Ovary (tissue), 9 donors: Measurements from ENCODE around the gene NRXN3. TPM values are rescaled to one million over a fixed set of nuclear protein-coding genes. Genes with fewer than 3 reads are reported as not detected.

ENCODE experiments used
- DNase-seq, 5 donors: peaks; one replicate each; pipeline ENCODE4 v3.0.0-alpha.2; 2019 to 2020
- H3K27ac ChIP-seq, 2 donors: fragments of 200-600 bp; one replicate each; pipeline versions ENCODE4 v1.5.1 to v1.8.0; 2019 to 2022
- H3K27me3 ChIP-seq: fragments of 200-600 bp; one replicate; pipeline ENCODE4 v1.8.0; 2022
- H3K36me3 ChIP-seq: fragments of 200-600 bp; sonication (generic); one replicate; pipeline ENCODE4 v1.5.1; 2019
- H3K4me1 ChIP-seq: one replicate; pipeline ENCODE4 v1.8.1; 2013; ENCODE audit warnings: mild to moderate bottlenecking, moderate library complexity; ENCODE audit not compliant: insufficient read depth
- H3K4me3 ChIP-seq: fragments of 200-600 bp; sonication (generic); one replicate; pipeline ENCODE4 v1.5.1; 2017
- H3K9me3 ChIP-seq, 2 donors: fragments of 200-600 bp in 1 of 2; sonication (generic) in 1 of 2; one replicate each; pipeline versions ENCODE4 v1.5.1 to v1.8.1; 2013 to 2019; ENCODE audit warnings: mild to moderate bottlenecking in 1 of 2, moderate library complexity in 1 of 2
- CTCF ChIP-seq, 3 donors: fragments of 450-650 bp in 2 of 3; fragments of 200-600 bp in 1 of 3; IDR thresholded peaks; one replicate each; pipeline versions ENCODE4 v1.5.1 to v1.8.0; 2016 to 2022; ENCODE audit warnings: antibody characterized with exemption in 3 of 3, mild to moderate bottlenecking in 1 of 3
- EP300 ChIP-seq: sonication (generic); formaldehyde crosslinking; IDR thresholded peaks from one replicate; pipeline ENCODE4 v1.6.1; 2017; ENCODE audit warnings: antibody characterized with exemption
- POLR2A ChIP-seq: fragments of 450-650 bp; IDR thresholded peaks from one replicate; pipeline ENCODE4 v1.6.1; 2017; ENCODE audit warnings: antibody characterized with exemption, mild to moderate bottlenecking, moderate library complexity
- WGBS, 3 donors: extraction: QIAGEN DNeasy Blood & Tissue Kit in 1 of 3; methylation state at CpG; one replicate each; pipeline versions ENCODE4 v1.1.5 to v1.1.7; 2013 to 2017; 5-methylcytosine and 5-hydroxymethylcytosine counted together
- intact Hi-C, 4 donors: fragments of 100-400 bp; cut with DNase I; formaldehyde crosslinking; loops; one replicate each; pipeline versions ENCODE4 v1.11.0 to v1.15.1; 2022 to 2023
- polyA plus RNA-seq, 2 donors: library from polyadenylated mRNA; stranded (reverse); fragments of 200-250 nt in 1 of 2; fragments of 350-450 nt in 1 of 2; fragmentation: Illumina TruSeq in 1 of 2; extraction: RNeasy Lipid Tissue Mini Kit (QIAGEN cat#74804) in 1 of 2; gene quantifications; one replicate each; pipeline ENCODE4 v1.2.3, GENCODE V29; 2013 to 2014
- total RNA-seq, 7 donors: library from RNA; depleted of rRNA in 2 of 7; stranded (reverse); fragments of >200 nt in 2 of 7; fragmentation: NEBNext Ultra II Directional in 3 of 7; extraction: Animal tissue kit (Norgen Biotek cat#: 25700) in 3 of 7; gene quantifications; one replicate each; pipeline versions ENCODE4 v1.1.0 to v1.2.4, GENCODE V29; 2016 to 2023
- donor health status: DM: no; HTN: no; CAD: no; lungs with moderate emphysema.
- donor health status: DM: no; HTN: no; CAD: no.
- donor health status: Bipolar disorder and iron deficiency.
- donor health status: DM: yes; HTN: yes; CAD: no.
- donor health status: DM: no; HTN: no; CAD: no.
- donor health status: DM: yes; HTN: yes; CAD: no.

Gene NRXN3
- total and polyA plus RNA-seq, 9 donors: 0.28 to 6.2 (median 0.82) TPM

DNA sequence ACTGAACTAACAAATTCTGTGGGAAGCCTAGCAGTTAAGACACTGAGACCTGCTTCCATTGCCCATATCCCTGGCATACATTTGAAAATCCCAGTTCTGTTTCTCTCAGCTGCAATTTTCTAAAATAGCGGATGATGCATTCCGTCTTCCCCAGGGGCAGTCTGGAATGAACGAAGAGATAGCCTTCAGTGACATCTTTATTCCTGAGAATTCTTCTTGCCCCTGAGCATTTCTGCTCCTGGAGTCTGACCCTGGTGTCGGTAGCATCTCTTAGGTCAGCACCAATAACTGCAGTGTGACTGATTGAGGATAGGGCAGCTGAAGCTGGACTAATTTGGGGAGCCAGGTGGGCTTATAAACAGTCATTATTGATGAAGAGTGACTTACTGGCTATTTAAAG lies 1488.6 kb downstream of the NRXN3 start:
- intact Hi-C loops: no loop called here
- Histone ChIP-seq H3K4me3 (no peak overlapping the region), H3K4me1 (no peaks in the 10 kb centered on the region), H3K9me3 (no peaks in the 10 kb centered on the region), H3K36me3 (no peaks in the 10 kb centered on the region), H3K27me3 (no peaks in the 10 kb centered on the region), H3K27ac (no peak overlapping the region)
- no peak for DNase-seq
- WGBS, 3 donors: 59 to 71% (median 63%) methylated on average over 4 of the region's 4 CpGs
- TF ChIP-seq EP300: no peak
- no peak for TF ChIP-seq CTCF (IDR thresholded peaks at IDR 0.05)
- no peak for TF ChIP-seq POLR2A

- Histone ChIP-seq H3K9me3 (no peaks in the 10 kb centered on the region), H3K4me3 (no peak overlapping the region), H3K36me3 (no peaks in the 10 kb centered on the region), H3K27ac (no peak overlapping the region), H3K4me1 (no peaks in the 10 kb centered on the region), H3K27me3 (no peaks in the 10 kb centered on the region)
- no peak for DNase-seq
- TF ChIP-seq EP300 (no peak), POLR2A (no peak)
- 80 to 84% (median 82%) methylated on average over 7 of the region's 7 CpGs for WGBS, 3 donors
- intact Hi-C loops: no loop called here
Observed at GRCh38 chr14:79660053-79660939, 1490.1 kb downstream of the NRXN3 start.

- intact Hi-C loops: no loop called here
- DNase-seq: no peak
- H3K4me1 ChIP-seq: no peaks in the 10 kb centered on the region
- no peaks in the 10 kb centered on the region for H3K36me3 ChIP-seq
- 16 to 23% (median 19%) methylated on average over 4 of the region's 4 CpGs for WGBS, 3 donors
- H3K9me3 ChIP-seq: no peaks in the 10 kb centered on the region
- TF ChIP-seq EP300: no peak
- TF ChIP-seq CTCF (IDR thresholded peaks at IDR 0.05): no peak
- TF ChIP-seq POLR2A: no peak
- no peaks in the 10 kb centered on the region for H3K27me3 ChIP-seq
- no peak overlapping the region for H3K27ac ChIP-seq
- H3K4me3 ChIP-seq: no peak overlapping the region
Observed at GRCh38 chr14:79661752-79662151, 1491.6 kb downstream of the NRXN3 start.

DNA sequence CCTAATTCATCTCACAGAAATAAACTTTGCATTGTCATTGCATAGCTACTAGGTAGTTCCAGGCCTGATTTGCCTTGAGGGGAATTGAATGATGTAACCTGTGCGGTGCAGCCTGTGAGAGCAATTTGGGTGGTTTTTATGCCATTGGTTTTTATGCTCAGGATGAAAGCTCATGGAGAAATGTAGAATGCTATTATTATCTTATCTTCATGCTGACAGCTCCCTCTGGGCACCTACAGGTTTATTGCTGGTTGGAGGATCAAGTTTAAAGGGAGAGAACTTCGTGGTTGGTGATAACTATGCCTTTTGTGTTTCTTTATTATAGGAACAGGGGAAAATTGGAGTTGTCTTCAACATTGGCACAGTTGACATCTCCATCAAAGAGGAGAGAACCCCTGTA lies 1493.3 kb downstream of the NRXN3 start:
- Histone ChIP-seq H3K4me3 (no peak overlapping the region), H3K27me3 (no peaks in the 10 kb centered on the region), H3K27ac (no peak overlapping the region), H3K4me1 (no peaks in the 10 kb centered on the region), H3K36me3 (no peaks in the 10 kb centered on the region), H3K9me3 (no peaks in the 10 kb centered on the region)
- TF ChIP-seq POLR2A (no peak), EP300 (no peak), CTCF (IDR thresholded peaks at IDR 0.05) (no peak)
- intact Hi-C loops: no loop called here
- 65 to 73% (median 65%) methylated on average over 2 of the region's 2 CpGs for WGBS, 3 donors
- DNase-seq: no peak

DNA sequence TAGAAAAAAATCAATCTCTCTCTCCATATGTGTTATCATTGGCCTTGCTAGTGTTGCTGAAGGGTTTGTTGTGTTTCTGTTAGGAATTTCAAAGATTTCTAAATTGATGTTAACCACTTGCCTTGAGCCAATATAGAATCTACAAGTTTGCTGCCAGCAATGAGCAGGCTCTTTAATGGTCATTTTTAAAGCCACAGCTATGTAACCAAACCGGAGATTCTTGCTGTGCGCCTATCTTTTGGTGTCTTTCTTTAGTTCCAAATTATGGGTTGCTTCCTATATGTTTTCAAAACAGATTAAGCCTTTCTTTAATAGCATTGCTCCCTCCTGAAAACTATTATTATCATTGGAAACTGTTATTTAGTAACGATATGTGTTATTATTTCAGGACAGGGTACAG lies 1495.4 kb downstream of the NRXN3 start:
- no peak for DNase-seq
- no peaks in the 10 kb centered on the region for H3K27me3 ChIP-seq
- no peaks in the 10 kb centered on the region for H3K9me3 ChIP-seq
- H3K4me1 ChIP-seq: no peaks in the 10 kb centered on the region
- H3K4me3 ChIP-seq: no peak overlapping the region
- TF ChIP-seq EP300 (no peak), POLR2A (no peak), CTCF (IDR thresholded peaks at IDR 0.05) (no peak)
- intact Hi-C loops: no loop called here
- H3K27ac ChIP-seq: no peak overlapping the region
- H3K36me3 ChIP-seq: no peaks in the 10 kb centered on the region
- WGBS, 3 donors: 69 to 87% (median 74%) methylated on average over 3 of the region's 3 CpGs
